HG03159 (cell line): ENCODE data around the gene MISP3.

Experiments used
- ATAC-seq: cut with Tn5 transposase; IDR thresholded peaks from one replicate; pipeline ENCODE4 v1.9.1; 2021; ENCODE audit warnings: mild to moderate bottlenecking, moderate library complexity; ENCODE audit not compliant: unreplicated experiment

MISP3 gene

GRCh38 chr19:14101003-14101545 is 28.5 kb downstream of the MISP3 start:
- ATAC-seq, result no peak

GRCh38 chr19:14102102-14102696 is 29.6 kb downstream of the MISP3 start:
- no peak for ATAC-seq

GRCh38 chr19:14102756-14103155 is 30.2 kb downstream of the MISP3 start:
- no peak for ATAC-seq

- ATAC-seq, result no peak
Observed at GRCh38 chr19:14103310-14103709, 30.7 kb downstream of the MISP3 start.

- ATAC-seq, result no peak
Observed at GRCh38 chr19:14105680-14106079, 33.1 kb downstream of the MISP3 start.

- ATAC-seq, result no peak
Observed at GRCh38 chr19:14106840-14107239, 34.3 kb downstream of the MISP3 start.

- ATAC-seq, result no peak
Observed at GRCh38 chr19:14107581-14108461, 35.2 kb downstream of the MISP3 start.

GRCh38 chr19:14110650-14111049 is 38.1 kb downstream of the MISP3 start:
- ATAC-seq, result no peak

- no peak for ATAC-seq
Observed at GRCh38 chr19:14111486-14111885, 38.9 kb downstream of the MISP3 start.

GRCh38 chr19:14112051-14112808 is 39.6 kb downstream of the MISP3 start:
- no peak for ATAC-seq

GRCh38 chr19:14112809-14113385 is 40.3 kb downstream of the MISP3 start:
- ATAC-seq, result no peak

GRCh38 chr19:14113762-14114414 is 41.3 kb downstream of the MISP3 start:
- ATAC-seq, result no peak

GRCh38 chr19:14114439-14114838 is 41.9 kb downstream of the MISP3 start:
- no peak for ATAC-seq

GRCh38 chr19:14114854-14115253 is 42.3 kb downstream of the MISP3 start:
- ATAC-seq, result no peak

- no peak for ATAC-seq
Observed at GRCh38 chr19:14115756-14116155, 43.2 kb downstream of the MISP3 start.

GRCh38 chr19:14116525-14116917 is 43.9 kb downstream of the MISP3 start:
- no peak for ATAC-seq

- peak; percentile 4 for ATAC-seq
Observed at GRCh38 chr19:14116918-14117578, 44.5 kb downstream of the MISP3 start.

- ATAC-seq, result peak; percentile 94
Observed at GRCh38 chr19:14117668-14118164, 45.1 kb downstream of the MISP3 start, which contains the start of gene PRKACA. PRKACA (minus strand) TSS chr19:14117762; CDS start chr19:14117547, 215 bp downstream.

- no peak for ATAC-seq
Observed at GRCh38 chr19:14118165-14119051, 45.8 kb downstream of the MISP3 start.
